GM12891 (cell line): ENCODE data around the gene TMEM208.

Source experiments
- PAX5 ChIP-seq: IDR thresholded peaks from 2 replicates; pipeline ENCODE4 v1.6.1; 2011; ENCODE audit warnings: low read length, moderate library complexity, mild to moderate bottlenecking; ENCODE audit not compliant: insufficient read depth, severe bottlenecking
- POLR2A ChIP-seq: IDR thresholded peaks from 2 replicates; pipeline ENCODE4 v1.6.1; 2011; ENCODE audit warnings: low read depth, low read length, control low read depth
- POLR2AphosphoS5 ChIP-seq: IDR thresholded peaks from 2 replicates; pipeline ENCODE4 v1.6.1; 2011; ENCODE audit warnings: low read depth, low read length, control low read depth
- POU2F2 ChIP-seq: IDR thresholded peaks from 2 replicates; pipeline ENCODE4 v1.6.1; 2011; ENCODE audit warnings: low read depth, mild to moderate bottlenecking, control low read depth, low read length, moderate library complexity
- SPI1 ChIP-seq: IDR thresholded peaks from 2 replicates; pipeline ENCODE4 v1.6.1; 2011; ENCODE audit warnings: low read depth, low read length, control low read depth
- TAF1 ChIP-seq: IDR thresholded peaks from 2 replicates; pipeline ENCODE4 v1.6.1; 2011; ENCODE audit warnings: low read depth, low read length, control low read depth

DNA sequence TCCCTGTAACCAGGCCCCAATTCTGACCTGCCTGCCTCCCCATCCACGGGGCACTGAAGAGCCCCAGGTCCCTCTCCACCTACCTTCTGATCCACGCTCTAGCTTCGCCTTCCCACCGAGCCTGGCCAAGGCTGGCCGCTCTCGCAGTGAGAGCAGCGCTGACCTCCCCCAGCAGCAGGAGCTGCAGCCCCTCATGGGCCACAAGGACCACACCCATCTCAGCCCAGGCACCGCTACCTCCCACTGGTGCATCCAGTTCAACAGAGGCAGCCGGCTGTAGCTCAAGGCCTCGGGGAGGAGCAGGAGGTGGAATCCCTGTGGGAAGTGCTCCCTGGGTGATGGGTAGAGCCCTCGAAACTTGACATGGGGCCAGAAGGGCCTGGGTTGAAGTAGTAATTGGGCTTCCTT is 44.0 kb downstream of the TMEM208 start:
- TF ChIP-seq POLR2A (no peak), SPI1 (no peak), POLR2AphosphoS5 (no peak), PAX5 (no peak), TAF1 (no peak), POU2F2 (no peak)
